Measurements from ENCODE around the gene ZFP36L1. TPM values are rescaled to one million over a fixed set of nuclear protein-coding genes. Genes with fewer than 3 reads are reported as not detected.

The ZFP36L1 gene
- total and polyA plus RNA-seq, 2 of the 13 experiments (the other 11 are each of a cell fraction or from before 2014, with no cell fraction given) = 7.4 to 10.2 TPM

DNA sequence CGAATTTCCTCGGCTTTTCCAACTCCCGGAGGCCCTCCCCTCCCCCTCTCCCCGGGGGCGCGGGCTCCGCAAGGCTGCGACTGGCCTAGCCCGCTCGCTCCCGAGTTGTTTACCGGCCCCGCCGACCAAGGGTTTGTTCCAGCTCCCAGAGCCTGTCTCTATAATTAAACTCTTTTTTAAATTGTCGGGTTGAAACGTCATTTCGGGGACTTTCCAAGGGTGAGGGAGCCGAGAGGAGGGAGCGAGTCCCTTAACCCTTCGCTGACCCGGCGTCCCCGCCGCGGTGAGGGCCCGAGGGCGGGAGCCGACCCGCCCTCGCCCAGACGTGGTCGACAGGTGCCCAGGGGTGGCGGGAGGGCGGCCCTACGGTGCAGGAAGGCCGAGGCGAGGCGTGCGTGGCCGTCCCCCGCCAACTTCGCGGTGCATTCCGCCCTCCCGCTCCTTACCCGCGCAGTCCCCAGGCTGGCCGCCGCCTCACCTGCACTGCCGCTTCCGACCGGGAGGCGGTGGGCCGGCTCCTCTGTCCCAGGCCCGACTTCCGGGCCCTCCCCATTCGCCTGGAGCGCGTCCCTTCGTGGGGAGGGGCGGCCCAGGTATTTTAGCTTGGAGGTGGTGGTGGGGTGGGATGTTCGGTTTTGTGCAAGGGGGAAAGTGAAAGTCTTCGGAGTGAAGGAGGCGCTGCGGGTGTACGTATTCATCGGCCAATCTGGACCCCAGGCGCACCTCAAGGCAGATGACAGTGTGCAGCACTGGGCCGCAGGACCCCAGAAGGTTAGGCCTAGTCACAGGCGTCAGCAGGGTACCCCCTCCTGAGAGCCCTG, 2.9 kb upstream of the ZFP36L1 start (continued):
- peak; percentile 77 for TF ChIP-seq ZNF430 (CRISPR knock-in tag; IDR thresholded peaks at IDR 0.05)
- no peak for TF ChIP-seq SMARCE1 (IDR thresholded peaks at IDR 0.05; ENCODE audit: borderline replicate concordance)
- TF ChIP-seq, protein P1, sequence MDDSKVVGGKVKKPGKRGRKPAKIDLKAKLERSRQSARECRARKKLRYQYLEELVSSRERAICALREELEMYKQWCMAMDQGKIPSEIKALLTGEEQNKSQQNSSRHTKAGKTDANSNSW (CRISPR knock-in tag; IDR thresholded peaks at IDR 0.05; ENCODE audit: borderline replicate concordance) = peak; percentile 67; the same call in 1 of the 2 replicates
- TF ChIP-seq GATA4 (IDR thresholded peaks at IDR 0.05; ENCODE audit: borderline replicate concordance, low read depth) = peak; percentile 17; the same call in 1 of the 2 replicates
- 0 out of 2 replicates have a peak, but pooled peaks have one; percentile 21 for TF ChIP-seq MAFG (CRISPR knock-in tag; IDR thresholded peaks at IDR 0.05)
- TF ChIP-seq, protein P2, sequence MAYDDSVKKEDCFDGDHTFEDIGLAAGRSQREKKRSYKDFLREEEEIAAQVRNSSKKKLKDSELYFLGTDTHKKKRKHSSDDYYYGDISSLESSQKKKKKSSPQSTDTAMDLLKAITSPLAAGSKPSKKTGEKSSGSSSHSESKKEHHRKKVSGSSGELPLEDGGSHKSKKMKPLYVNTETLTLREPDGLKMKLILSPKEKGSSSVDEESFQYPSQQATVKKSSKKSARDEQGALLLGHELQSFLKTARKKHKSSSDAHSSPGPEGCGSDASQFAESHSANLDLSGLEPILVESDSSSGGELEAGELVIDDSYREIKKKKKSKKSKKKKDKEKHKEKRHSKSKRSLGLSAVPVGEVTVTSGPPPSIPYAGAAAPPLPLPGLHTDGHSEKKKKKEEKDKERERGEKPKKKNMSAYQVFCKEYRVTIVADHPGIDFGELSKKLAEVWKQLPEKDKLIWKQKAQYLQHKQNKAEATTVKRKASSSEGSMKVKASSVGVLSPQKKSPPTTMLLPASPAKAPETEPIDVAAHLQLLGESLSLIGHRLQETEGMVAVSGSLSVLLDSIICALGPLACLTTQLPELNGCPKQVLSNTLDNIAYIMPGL (CRISPR knock-in tag; IDR thresholded peaks at IDR 0.05; ENCODE audit: borderline replicate concordance in 1 of 2, low read depth in 1 of 2) = peak in 1 of 2 experiments; percentile 97; a peak in 3 of 4 replicates
- TF ChIP-seq RBAK (CRISPR knock-in tag; IDR thresholded peaks at IDR 0.05) = no peak
- TF ChIP-seq, protein P3, sequence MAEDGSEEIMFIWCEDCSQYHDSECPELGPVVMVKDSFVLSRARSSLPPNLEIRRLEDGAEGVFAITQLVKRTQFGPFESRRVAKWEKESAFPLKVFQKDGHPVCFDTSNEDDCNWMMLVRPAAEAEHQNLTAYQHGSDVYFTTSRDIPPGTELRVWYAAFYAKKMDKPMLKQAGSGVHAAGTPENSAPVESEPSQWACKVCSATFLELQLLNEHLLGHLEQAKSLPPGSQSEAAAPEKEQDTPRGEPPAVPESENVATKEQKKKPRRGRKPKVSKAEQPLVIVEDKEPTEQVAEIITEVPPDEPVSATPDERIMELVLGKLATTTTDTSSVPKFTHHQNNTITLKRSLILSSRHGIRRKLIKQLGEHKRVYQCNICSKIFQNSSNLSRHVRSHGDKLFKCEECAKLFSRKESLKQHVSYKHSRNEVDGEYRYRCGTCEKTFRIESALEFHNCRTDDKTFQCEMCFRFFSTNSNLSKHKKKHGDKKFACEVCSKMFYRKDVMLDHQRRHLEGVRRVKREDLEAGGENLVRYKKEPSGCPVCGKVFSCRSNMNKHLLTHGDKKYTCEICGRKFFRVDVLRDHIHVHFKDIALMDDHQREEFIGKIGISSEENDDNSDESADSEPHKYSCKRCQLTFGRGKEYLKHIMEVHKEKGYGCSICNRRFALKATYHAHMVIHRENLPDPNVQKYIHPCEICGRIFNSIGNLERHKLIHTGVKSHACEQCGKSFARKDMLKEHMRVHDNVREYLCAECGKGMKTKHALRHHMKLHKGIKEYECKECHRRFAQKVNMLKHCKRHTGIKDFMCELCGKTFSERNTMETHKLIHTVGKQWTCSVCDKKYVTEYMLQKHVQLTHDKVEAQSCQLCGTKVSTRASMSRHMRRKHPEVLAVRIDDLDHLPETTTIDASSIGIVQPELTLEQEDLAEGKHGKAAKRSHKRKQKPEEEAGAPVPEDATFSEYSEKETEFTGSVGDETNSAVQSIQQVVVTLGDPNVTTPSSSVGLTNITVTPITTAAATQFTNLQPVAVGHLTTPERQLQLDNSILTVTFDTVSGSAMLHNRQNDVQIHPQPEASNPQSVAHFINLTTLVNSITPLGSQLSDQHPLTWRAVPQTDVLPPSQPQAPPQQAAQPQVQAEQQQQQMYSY (CRISPR knock-in tag; IDR thresholded peaks at IDR 0.05) = no peak; the same call in 1 of the 2 replicates
- TF ChIP-seq GATAD2A (CRISPR knock-in tag; IDR thresholded peaks at IDR 0.05) = peak; percentile 78
- no peak for TF ChIP-seq RBM22 (optimal IDR thresholded peaks at IDR 0.05; ENCODE audit: low read length)
- TF ChIP-seq, protein P4, sequence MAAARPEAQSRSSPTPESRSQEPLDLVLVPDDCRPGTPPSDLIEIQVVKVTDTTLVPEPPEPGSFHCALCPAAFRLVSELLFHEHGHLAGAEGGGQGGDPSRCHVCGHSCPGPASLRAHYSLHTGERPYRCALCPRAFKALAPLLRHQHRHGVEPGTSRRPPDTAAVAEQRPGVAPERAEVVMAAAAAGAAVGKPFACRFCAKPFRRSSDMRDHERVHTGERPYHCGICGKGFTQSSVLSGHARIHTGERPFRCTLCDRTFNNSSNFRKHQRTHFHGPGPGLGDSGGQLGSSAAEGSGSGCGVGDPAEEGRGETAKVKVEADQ (CRISPR knock-in tag; IDR thresholded peaks at IDR 0.05; ENCODE audit: borderline replicate concordance) = no peak
- no peak for TF ChIP-seq ZMAT3 (CRISPR knock-in tag; conservative IDR thresholded peaks at IDR 0.05)
- TF ChIP-seq ZBTB7A (CRISPR knock-in tag; IDR thresholded peaks at IDR 0.05) = no peak
- TF ChIP-seq, protein P5, sequence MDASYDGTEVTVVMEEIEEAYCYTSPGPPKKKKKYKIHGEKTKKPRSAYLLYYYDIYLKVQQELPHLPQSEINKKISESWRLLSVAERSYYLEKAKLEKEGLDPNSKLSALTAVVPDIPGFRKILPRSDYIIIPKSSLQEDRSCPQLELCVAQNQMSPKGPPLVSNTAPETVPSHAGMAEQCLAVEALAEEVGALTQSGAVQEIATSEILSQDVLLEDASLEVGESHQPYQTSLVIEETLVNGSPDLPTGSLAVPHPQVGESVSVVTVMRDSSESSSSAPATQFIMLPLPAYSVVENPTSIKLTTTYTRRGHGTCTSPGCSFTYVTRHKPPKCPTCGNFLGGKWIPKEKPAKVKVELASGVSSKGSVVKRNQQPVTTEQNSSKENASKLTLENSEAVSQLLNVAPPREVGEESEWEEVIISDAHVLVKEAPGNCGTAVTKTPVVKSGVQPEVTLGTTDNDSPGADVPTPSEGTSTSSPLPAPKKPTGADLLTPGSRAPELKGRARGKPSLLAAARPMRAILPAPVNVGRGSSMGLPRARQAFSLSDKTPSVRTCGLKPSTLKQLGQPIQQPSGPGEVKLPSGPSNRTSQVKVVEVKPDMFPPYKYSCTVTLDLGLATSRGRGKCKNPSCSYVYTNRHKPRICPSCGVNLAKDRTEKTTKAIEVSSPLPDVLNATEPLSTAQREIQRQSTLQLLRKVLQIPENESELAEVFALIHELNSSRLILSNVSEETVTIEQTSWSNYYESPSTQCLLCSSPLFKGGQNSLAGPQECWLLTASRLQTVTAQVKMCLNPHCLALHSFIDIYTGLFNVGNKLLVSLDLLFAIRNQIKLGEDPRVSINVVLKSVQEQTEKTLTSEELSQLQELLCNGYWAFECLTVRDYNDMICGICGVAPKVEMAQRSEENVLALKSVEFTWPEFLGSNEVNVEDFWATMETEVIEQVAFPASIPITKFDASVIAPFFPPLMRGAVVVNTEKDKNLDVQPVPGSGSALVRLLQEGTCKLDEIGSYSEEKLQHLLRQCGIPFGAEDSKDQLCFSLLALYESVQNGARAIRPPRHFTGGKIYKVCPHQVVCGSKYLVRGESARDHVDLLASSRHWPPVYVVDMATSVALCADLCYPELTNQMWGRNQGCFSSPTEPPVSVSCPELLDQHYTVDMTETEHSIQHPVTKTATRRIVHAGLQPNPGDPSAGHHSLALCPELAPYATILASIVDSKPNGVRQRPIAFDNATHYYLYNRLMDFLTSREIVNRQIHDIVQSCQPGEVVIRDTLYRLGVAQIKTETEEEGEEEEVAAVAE (CRISPR knock-in tag; IDR thresholded peaks at IDR 0.05; ENCODE audit: borderline replicate concordance) = no peak
- no peak for TF ChIP-seq ZNF24 (IDR thresholded peaks at IDR 0.05)
- no peak for TF ChIP-seq ZFYVE20 (CRISPR knock-in tag; IDR thresholded peaks at IDR 0.05; ENCODE audit: borderline replicate concordance, low read depth)
- TF ChIP-seq MED13 (CRISPR knock-in tag; IDR thresholded peaks at IDR 0.05) = peak; percentile 58; the same call in 1 of the 2 replicates

All from HepG2 (cell line).